ENCODE results near the gene BCL2L1. TPM values are rescaled to one million over a fixed set of nuclear protein-coding genes. Genes with fewer than 3 reads are reported as not detected.

The BCL2L1 gene
- total RNA-seq, 4 donors from 2014 or later, result 89.0 to 112 (median 94.9) TPM

GRCh38 chr20:31693987-31694661 is 28.5 kb downstream of the BCL2L1 start:
- no peak for TF ChIP-seq CTCF (IDR thresholded peaks at IDR 0.05; ENCODE audit: low read depth)

GRCh38 chr20:31693402-31693801 is 29.3 kb downstream of the BCL2L1 start:
- no peak for TF ChIP-seq CTCF (IDR thresholded peaks at IDR 0.05; ENCODE audit: low read depth)

GRCh38 chr20:31691646-31692275 is 30.9 kb downstream of the BCL2L1 start:
- no peak for TF ChIP-seq CTCF (IDR thresholded peaks at IDR 0.05; ENCODE audit: low read depth)

- TF ChIP-seq CTCF (IDR thresholded peaks at IDR 0.05; ENCODE audit: low read depth), result no peak
These were observed 32.5 kb downstream of the BCL2L1 start for GRCh38 chr20:31690124-31690666.

GRCh38 chr20:31689141-31689540 is 33.5 kb downstream of the BCL2L1 start:
- TF ChIP-seq CTCF (IDR thresholded peaks at IDR 0.05; ENCODE audit: low read depth), result no peak

GRCh38 chr20:31687777-31688176 is 34.9 kb downstream of the BCL2L1 start:
- no peak for TF ChIP-seq CTCF (IDR thresholded peaks at IDR 0.05; ENCODE audit: low read depth)

- TF ChIP-seq CTCF (IDR thresholded peaks at IDR 0.05; ENCODE audit: low read depth), result no peak
These were observed 36.6 kb downstream of the BCL2L1 start for GRCh38 chr20:31685853-31686643.

Measured in subcutaneous adipose tissue (tissue), 4 donors.